Body of pancreas (tissue), 4 donors: ENCODE results near the gene TMEM234.
A peak's percentile ranks its signal among the peaks of the same experiment; 100 is the strongest.

Source experiments
- POLR2A ChIP-seq, 3 donors: fragments of 450-650 bp; IDR thresholded peaks; one replicate each; pipeline ENCODE4 v1.6.1; 2016; ENCODE audit warnings: antibody characterized with exemption in 3 of 3, mild to moderate bottlenecking in 2 of 3
- TF ChIP-seq, protein P1 (sequence below), 7 experiments: fragments of 450-650 bp in 4 of 7; fragments of 200-600 bp in 3 of 7; sonication (generic) in 3 of 7; IDR thresholded peaks; one replicate each; pipeline ENCODE4 v1.5.1; 2016 to 2019; ENCODE audit warnings: antibody characterized with exemption in 7 of 7

DNA sequence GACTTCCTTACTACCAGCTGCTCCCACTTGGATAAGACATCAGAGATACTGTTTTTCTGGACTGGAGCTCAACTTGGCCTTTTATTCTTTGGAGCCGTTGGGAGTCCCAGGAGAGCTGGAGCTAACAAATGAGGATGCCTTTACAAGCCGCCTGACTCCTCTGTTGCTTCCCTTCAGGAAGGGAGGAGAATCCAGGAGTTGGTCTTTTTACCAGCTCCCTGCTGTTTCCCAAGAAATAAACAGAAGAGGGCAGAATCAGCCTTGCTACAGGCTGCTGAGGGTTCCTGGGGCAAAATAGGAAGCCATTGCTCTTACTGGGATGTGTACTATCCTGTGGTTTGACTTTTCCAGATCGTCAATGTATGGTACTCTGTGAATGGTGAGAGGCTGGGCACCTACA lies 1.5 kb upstream of the TMEM234 start:
- TF ChIP-seq, protein P1, sequence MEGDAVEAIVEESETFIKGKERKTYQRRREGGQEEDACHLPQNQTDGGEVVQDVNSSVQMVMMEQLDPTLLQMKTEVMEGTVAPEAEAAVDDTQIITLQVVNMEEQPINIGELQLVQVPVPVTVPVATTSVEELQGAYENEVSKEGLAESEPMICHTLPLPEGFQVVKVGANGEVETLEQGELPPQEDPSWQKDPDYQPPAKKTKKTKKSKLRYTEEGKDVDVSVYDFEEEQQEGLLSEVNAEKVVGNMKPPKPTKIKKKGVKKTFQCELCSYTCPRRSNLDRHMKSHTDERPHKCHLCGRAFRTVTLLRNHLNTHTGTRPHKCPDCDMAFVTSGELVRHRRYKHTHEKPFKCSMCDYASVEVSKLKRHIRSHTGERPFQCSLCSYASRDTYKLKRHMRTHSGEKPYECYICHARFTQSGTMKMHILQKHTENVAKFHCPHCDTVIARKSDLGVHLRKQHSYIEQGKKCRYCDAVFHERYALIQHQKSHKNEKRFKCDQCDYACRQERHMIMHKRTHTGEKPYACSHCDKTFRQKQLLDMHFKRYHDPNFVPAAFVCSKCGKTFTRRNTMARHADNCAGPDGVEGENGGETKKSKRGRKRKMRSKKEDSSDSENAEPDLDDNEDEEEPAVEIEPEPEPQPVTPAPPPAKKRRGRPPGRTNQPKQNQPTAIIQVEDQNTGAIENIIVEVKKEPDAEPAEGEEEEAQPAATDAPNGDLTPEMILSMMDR (IDR thresholded peaks at IDR 0.05): peak in 1 of 7 experiments; percentile 4
- no peak for TF ChIP-seq POLR2A (IDR thresholded peaks at IDR 0.05)
